ENCODE measurements around the gene EIF2B4.

Gene EIF2B4

GRCh38 chr2:27393225-27393624, 23.1 kb upstream of the EIF2B4 start (continued):
- TF ChIP-seq, protein P1, sequence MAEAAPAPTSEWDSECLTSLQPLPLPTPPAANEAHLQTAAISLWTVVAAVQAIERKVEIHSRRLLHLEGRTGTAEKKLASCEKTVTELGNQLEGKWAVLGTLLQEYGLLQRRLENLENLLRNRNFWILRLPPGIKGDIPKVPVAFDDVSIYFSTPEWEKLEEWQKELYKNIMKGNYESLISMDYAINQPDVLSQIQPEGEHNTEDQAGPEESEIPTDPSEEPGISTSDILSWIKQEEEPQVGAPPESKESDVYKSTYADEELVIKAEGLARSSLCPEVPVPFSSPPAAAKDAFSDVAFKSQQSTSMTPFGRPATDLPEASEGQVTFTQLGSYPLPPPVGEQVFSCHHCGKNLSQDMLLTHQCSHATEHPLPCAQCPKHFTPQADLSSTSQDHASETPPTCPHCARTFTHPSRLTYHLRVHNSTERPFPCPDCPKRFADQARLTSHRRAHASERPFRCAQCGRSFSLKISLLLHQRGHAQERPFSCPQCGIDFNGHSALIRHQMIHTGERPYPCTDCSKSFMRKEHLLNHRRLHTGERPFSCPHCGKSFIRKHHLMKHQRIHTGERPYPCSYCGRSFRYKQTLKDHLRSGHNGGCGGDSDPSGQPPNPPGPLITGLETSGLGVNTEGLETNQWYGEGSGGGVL (tag by site-specific recombination; IDR thresholded peaks at IDR 0.05), result no peak
- TF ChIP-seq ZNF19 (tag by site-specific recombination; IDR thresholded peaks at IDR 0.05; ENCODE audit: low read depth) (no peak), ZNF23 (tag by site-specific recombination; IDR thresholded peaks at IDR 0.05; ENCODE audit: borderline replicate concordance) (no peak), ZNF248 (tag by site-specific recombination; IDR thresholded peaks at IDR 0.05) (no peak), ZNF335 (tag by site-specific recombination; conservative IDR thresholded peaks at IDR 0.05) (no peak)

- CTCF ChIA-PET, result no interaction called here
- POLR2A ChIA-PET, result no interaction called here
- TF ChIP-seq ZNF174 (tag by site-specific recombination; IDR thresholded peaks at IDR 0.05), result no peak
- TF ChIP-seq BCL11A (tag by site-specific recombination; IDR thresholded peaks at IDR 0.05; ENCODE audit: low read depth), result no peak
- TF ChIP-seq PRDM2 (tag by site-specific recombination; IDR thresholded peaks at IDR 0.05; ENCODE audit: borderline replicate concordance), result no peak
- TF ChIP-seq, protein P2, sequence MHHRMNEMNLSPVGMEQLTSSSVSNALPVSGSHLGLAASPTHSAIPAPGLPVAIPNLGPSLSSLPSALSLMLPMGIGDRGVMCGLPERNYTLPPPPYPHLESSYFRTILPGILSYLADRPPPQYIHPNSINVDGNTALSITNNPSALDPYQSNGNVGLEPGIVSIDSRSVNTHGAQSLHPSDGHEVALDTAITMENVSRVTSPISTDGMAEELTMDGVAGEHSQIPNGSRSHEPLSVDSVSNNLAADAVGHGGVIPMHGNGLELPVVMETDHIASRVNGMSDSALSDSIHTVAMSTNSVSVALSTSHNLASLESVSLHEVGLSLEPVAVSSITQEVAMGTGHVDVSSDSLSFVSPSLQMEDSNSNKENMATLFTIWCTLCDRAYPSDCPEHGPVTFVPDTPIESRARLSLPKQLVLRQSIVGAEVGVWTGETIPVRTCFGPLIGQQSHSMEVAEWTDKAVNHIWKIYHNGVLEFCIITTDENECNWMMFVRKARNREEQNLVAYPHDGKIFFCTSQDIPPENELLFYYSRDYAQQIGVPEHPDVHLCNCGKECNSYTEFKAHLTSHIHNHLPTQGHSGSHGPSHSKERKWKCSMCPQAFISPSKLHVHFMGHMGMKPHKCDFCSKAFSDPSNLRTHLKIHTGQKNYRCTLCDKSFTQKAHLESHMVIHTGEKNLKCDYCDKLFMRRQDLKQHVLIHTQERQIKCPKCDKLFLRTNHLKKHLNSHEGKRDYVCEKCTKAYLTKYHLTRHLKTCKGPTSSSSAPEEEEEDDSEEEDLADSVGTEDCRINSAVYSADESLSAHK (tag by site-specific recombination; IDR thresholded peaks at IDR 0.05), result no peak
- TF ChIP-seq EGR2 (tag by site-specific recombination; IDR thresholded peaks at IDR 0.05; ENCODE audit: low read depth), result no peak
- 0 out of 2 replicates have a peak, but pooled peaks have one; percentile 19 for TF ChIP-seq ZNF580 (tag by site-specific recombination; IDR thresholded peaks at IDR 0.05)
- TF ChIP-seq ZNF146 (tag by site-specific recombination; IDR thresholded peaks at IDR 0.05), result peak; percentile 97
Measured at GRCh38 chr2:27390822-27391679, 20.9 kb upstream of the EIF2B4 start.

More at GRCh38 chr2:27390822-27391679, 20.9 kb upstream of the EIF2B4 start:
- Histone ChIP-seq H3K4me1 (ENCODE audit: control insufficient read depth, insufficient read depth, low read length) (no peaks in the 10 kb centered on the region), H3K9me3 (ENCODE audit: control insufficient read depth, insufficient read depth, low read depth, low read length) (no peaks in the 10 kb centered on the region), H3K27ac (ENCODE audit: extremely low read depth, low read depth, low read length) (no peak overlapping the region), H3K36me3 (ENCODE audit: control insufficient read depth in 2 of 2, insufficient read depth in 1 of 2, low read length in 2 of 2) (peaks cover 16 to 20% of the 10 kb centered on the region in 2 experiments; a peak in 2 of 3 replicates), H3K4me3 (ENCODE audit: low read depth, low read length) (no peak overlapping the region)

Data from HEK293 (cell line).